ENCODE results near the gene CEACAM3. TPM values are rescaled to one million over a fixed set of nuclear protein-coding genes. Genes with fewer than 3 reads are reported as not detected.

CEACAM3 gene
- total and polyA plus RNA-seq, 9 of the 15 experiments (the other 6 are each of a cell fraction or from before 2014, with no cell fraction given): not detected

GRCh38 chr19:41802770-41803169, 6.4 kb downstream of the CEACAM3 start (continued):
- TF ChIP-seq GTF3C2 (IDR thresholded peaks at IDR 0.05; ENCODE audit: borderline replicate concordance, extremely low read depth, insufficient read length): no peak
- TF ChIP-seq ZBED1 (IDR thresholded peaks at IDR 0.05): no peak
- TF ChIP-seq JUN (IDR thresholded peaks at IDR 0.05; ENCODE audit: borderline replicate concordance, low read depth, low read length): no peak
- TF ChIP-seq JUN (CRISPR knock-in tag; IDR thresholded peaks at IDR 0.05; ENCODE audit: borderline replicate concordance): no peak
- no peak for TF ChIP-seq ZNF586 (CRISPR knock-in tag; conservative IDR thresholded peaks at IDR 0.05)
- TF ChIP-seq DDX20 (tag; IDR thresholded peaks at IDR 0.05; ENCODE audit: low read depth): no peak
- no peak for TF ChIP-seq FIP1L1 (IDR thresholded peaks at IDR 0.05; ENCODE audit: low read depth, low read length, poor library complexity, severe bottlenecking)
- TF ChIP-seq FOXK1 (CRISPR knock-in tag; IDR thresholded peaks at IDR 0.05; ENCODE audit: borderline replicate concordance): no peak

- H3K36me3 ChIP-seq (ENCODE audit: control insufficient read depth, insufficient read depth, low read length): no peaks in the 10 kb centered on the region
- H2AFZ ChIP-seq (ENCODE audit: low read depth, low read length): no peak overlapping the region
- no TSS peak for BruUV-seq (replicated peaks)
- H4K20me1 ChIP-seq (replicated peaks; ENCODE audit: control insufficient read depth, insufficient read depth, low read length): peaks cover 3% of the 10 kb centered on the region; the same call in 1 of the 2 replicates
- H3K9me3 ChIP-seq (replicated peaks; ENCODE audit: control insufficient read depth, insufficient read depth, low read depth, low read length): no peaks in the 10 kb centered on the region
- peaks cover 11 to 56% of the 10 kb centered on the region in 2 experiments for H3K27me3 ChIP-seq (ENCODE audit: control insufficient read depth in 2 of 2, insufficient read depth in 2 of 2, low read length in 2 of 2)
- H3K9ac ChIP-seq (ENCODE audit: insufficient read depth in 1 of 2, low read depth in 2 of 2, low read length in 2 of 2): no peak overlapping the region
- no peaks in the 10 kb centered on the region for H3K4me1 ChIP-seq (replicated peaks in 1 of 2; ENCODE audit: control insufficient read depth in 2 of 2, insufficient read depth in 2 of 2, low read length in 2 of 2)
- FAIRE-seq (no peak), DNase-seq (ENCODE audit: extremely low read depth in 1 of 4, low spot score in 3 of 4) (no peak), ATAC-seq (no peak)
- H3K79me2 ChIP-seq (ENCODE audit: control insufficient read depth, insufficient read depth, low read length): no peaks in the 10 kb centered on the region
- H3K4me3 ChIP-seq: no peak overlapping the region
- intact Hi-C loops (cut with micrococcal nuclease) (no loop called here), in situ Hi-C loops (cut with MboI) (no loop called here)
- H3K4me2 ChIP-seq (ENCODE audit: insufficient read depth, low read length): no peak overlapping the region
- CTCF ChIA-PET (ENCODE audit: low intra/inter-chr PET ratio): no interaction called here
- no peaks in the 10 kb centered on the region for H3K9me1 ChIP-seq (ENCODE audit: control insufficient read depth, insufficient read depth, low read length)
- POLR2A ChIA-PET: no interaction called here
- 0% methylated on average over 3 of the region's 3 CpGs for WGBS (ENCODE audit: insufficient coverage, low coverage, missing lambda C conversion rate)
- no peak overlapping the region for H3K27ac ChIP-seq (ENCODE audit: extremely low read depth, low read depth, low read length)
- no peak for TF ChIP-seq KDM5B (IDR thresholded peaks at IDR 0.05; ENCODE audit: insufficient replicate concordance, low read depth, low read length)
- TF ChIP-seq DIDO1 (tag; IDR thresholded peaks at IDR 0.05; ENCODE audit: low read depth): no peak
Observed at GRCh38 chr19:41804336-41804735, 7.9 kb downstream of the CEACAM3 start.

All from K562 (cell line).